Ovary (tissue), 3 donors: Measurements from ENCODE around the gene ANKRD65.

Source experiments
- CTCF ChIP-seq, 3 donors: fragments of 450-650 bp in 2 of 3; fragments of 200-600 bp in 1 of 3; IDR thresholded peaks; one replicate each; pipeline versions ENCODE4 v1.5.1 to v1.8.0; 2016 to 2022; ENCODE audit warnings: antibody characterized with exemption in 3 of 3, mild to moderate bottlenecking in 1 of 3
- EP300 ChIP-seq: sonication (generic); formaldehyde crosslinking; IDR thresholded peaks from one replicate; pipeline ENCODE4 v1.6.1; 2017; ENCODE audit warnings: antibody characterized with exemption
- POLR2A ChIP-seq: fragments of 450-650 bp; IDR thresholded peaks from one replicate; pipeline ENCODE4 v1.6.1; 2017; ENCODE audit warnings: antibody characterized with exemption, mild to moderate bottlenecking, moderate library complexity
- donor health status: DM: no; HTN: no; CAD: no.

- TF ChIP-seq CTCF (IDR thresholded peaks at IDR 0.05): no peak
- no peak for TF ChIP-seq EP300
- TF ChIP-seq POLR2A: no peak
Observed at GRCh38 chr1:1461721-1462317, 40.7 kb upstream of the ANKRD65 start.
